Gastroesophageal sphincter (tissue), 4 donors: Measurements from ENCODE around the gene SNX1. TPM values are rescaled to one million over a fixed set of nuclear protein-coding genes. Genes with fewer than 3 reads are reported as not detected.

Experiments used
- ATAC-seq: fragments of 150-250 bp; one replicate; pipeline ENCODE4 v1.9.1; 2016; ENCODE audit warnings: mild to moderate bottlenecking, moderate library complexity
- H3K27ac ChIP-seq, 4 donors: fragments of 200-600 bp; sonication (generic) in 3 of 4; 1 replicate in 3 of 4; 2 replicates in 1 of 4; pipeline ENCODE4 v1.5.1; 2016 to 2019
- H3K27me3 ChIP-seq: fragments of 200-600 bp; sonication (generic); one replicate; pipeline ENCODE4 v1.5.1; 2019
- H3K36me3 ChIP-seq, 2 donors: fragments of 200-600 bp; sonication (generic); one replicate each; pipeline ENCODE4 v1.5.1; 2019; ENCODE audit warnings: control low read depth in 1 of 2
- H3K4me1 ChIP-seq, 3 donors: fragments of 200-600 bp; sonication (generic); 1 replicate in 2 of 3; 2 replicates in 1 of 3; pipeline ENCODE4 v1.5.1; 2016 to 2019; ENCODE audit warnings: control low read depth in 2 of 3
- H3K4me3 ChIP-seq, 2 donors: fragments of 200-600 bp; sonication (generic); one replicate each; pipeline ENCODE4 v1.5.1; 2019; ENCODE audit warnings: mild to moderate bottlenecking in 1 of 2, moderate library complexity in 1 of 2
- H3K9me3 ChIP-seq, 3 donors: fragments of 200-600 bp; sonication (generic); one replicate each; pipeline ENCODE4 v1.5.1; 2017 to 2019; ENCODE audit warnings: control low read depth in 2 of 3
- CTCF ChIP-seq, 4 experiments: fragments of 200-600 bp in 2 of 4; fragments of 450-650 bp in 2 of 4; sonication (generic) in 1 of 4; IDR thresholded peaks; one replicate each; pipeline ENCODE4 v1.5.1; 2017 to 2019; ENCODE audit warnings: antibody characterized with exemption in 4 of 4, mild to moderate bottlenecking in 2 of 4, moderate library complexity in 2 of 4
- EP300 ChIP-seq: sonication (generic); formaldehyde crosslinking; IDR thresholded peaks from one replicate; pipeline ENCODE4 v1.6.1; 2017; ENCODE audit warnings: antibody characterized with exemption, mild to moderate bottlenecking
- POLR2A ChIP-seq, 2 donors: fragments of 450-650 bp; IDR thresholded peaks; one replicate each; pipeline ENCODE4 v1.6.1; 2017; ENCODE audit warnings: antibody characterized with exemption in 2 of 2, mild to moderate bottlenecking in 2 of 2, moderate library complexity in 1 of 2
- POLR2AphosphoS5 ChIP-seq: sonication (generic); formaldehyde crosslinking; IDR thresholded peaks from one replicate; pipeline ENCODE4 v1.6.1; 2017; ENCODE audit warnings: antibody characterized with exemption
- WGBS, 2 donors: methylation state at CpG; one replicate each; pipeline ENCODE4 v1.1.5; 2018; ENCODE audit warnings: low coverage in 1 of 2; 5-methylcytosine and 5-hydroxymethylcytosine counted together
- total RNA-seq, 4 donors: library from RNA; depleted of rRNA; stranded (reverse); fragments of >200 nt; gene quantifications; one replicate each; pipeline ENCODE4 v1.1.0, GENCODE V29; 2016

The SNX1 gene
- total RNA-seq, 4 donors from 2014 or later: 67.9 to 103 (median 87.8) TPM

- no peak overlapping the region for H3K27ac ChIP-seq
- no peak for ATAC-seq
- no peak for TF ChIP-seq POLR2AphosphoS5
- TF ChIP-seq EP300: no peak
- TF ChIP-seq POLR2A (IDR thresholded peaks at IDR 0.05): no peak
- TF ChIP-seq CTCF (IDR thresholded peaks at IDR 0.05): no peak
- no peaks in the 10 kb centered on the region for H3K27me3 ChIP-seq
- WGBS, 2 donors: 20 to 64% methylated on average over 1 to 4 of the region's 4 CpGs
- peaks cover 0 to 12% of the 10 kb centered on the region in 2 donors for H3K36me3 ChIP-seq
- H3K4me3 ChIP-seq: no peak overlapping the region
- H3K4me1 ChIP-seq: peaks cover 0 to 35% (median 0%) of the 10 kb centered on the region in 3 donors
- no peaks in the 10 kb centered on the region for H3K9me3 ChIP-seq
These were observed 27.6 kb upstream of the SNX1 start for GRCh38 chr15:64068133-64068532.

GRCh38 chr15:64070106-64070505 is 25.7 kb upstream of the SNX1 start:
- H3K27ac ChIP-seq: peak overlapping the region in 1 of 4 donors; percentile 73
- no peaks in the 10 kb centered on the region for H3K9me3 ChIP-seq
- H3K4me1 ChIP-seq: peaks cover 0 to 35% (median 0%) of the 10 kb centered on the region in 3 donors
- no peaks in the 10 kb centered on the region for H3K27me3 ChIP-seq
- H3K36me3 ChIP-seq: peaks cover 0 to 31% of the 10 kb centered on the region in 2 donors
- no peak for TF ChIP-seq CTCF (IDR thresholded peaks at IDR 0.05)
- TF ChIP-seq EP300: no peak
- TF ChIP-seq POLR2AphosphoS5: no peak
- no peak for TF ChIP-seq POLR2A (IDR thresholded peaks at IDR 0.05)
- no peak overlapping the region for H3K4me3 ChIP-seq
- no peak for ATAC-seq
- WGBS, 2 donors: 94 to 96% methylated on average over 3 of the region's 3 CpGs

- Histone ChIP-seq H3K36me3 (peaks cover 0 to 36% of the 10 kb centered on the region in 2 donors), H3K27ac (peak overlapping the region; percentile 11 to 73 (median 62)), H3K4me1 (peaks cover 0 to 35% (median 0%) of the 10 kb centered on the region in 3 donors), H3K4me3 (no peak overlapping the region), H3K9me3 (no peaks in the 10 kb centered on the region), H3K27me3 (no peaks in the 10 kb centered on the region)
- TF ChIP-seq EP300 (no peak), CTCF (IDR thresholded peaks at IDR 0.05) (no peak), POLR2AphosphoS5 (no peak), POLR2A (IDR thresholded peaks at IDR 0.05) (no peak)
- ATAC-seq: peak; percentile 85
- 26 to 37% methylated on average over 3 to 4 of the region's 8 CpGs for WGBS, 2 donors
These were observed 24.6 kb upstream of the SNX1 start for GRCh38 chr15:64070965-64071851.

GRCh38 chr15:64071931-64072765 is 23.6 kb upstream of the SNX1 start:
- H3K27ac ChIP-seq: peak overlapping the region; percentile 11 to 73 (median 62)
- no peaks in the 10 kb centered on the region for H3K9me3 ChIP-seq
- no peak overlapping the region for H3K4me3 ChIP-seq
- no peaks in the 10 kb centered on the region for H3K27me3 ChIP-seq
- WGBS, 2 donors: 93 to 100% methylated on average over 1 to 2 of the region's 4 CpGs
- H3K4me1 ChIP-seq: peaks cover 0 to 35% (median 0%) of the 10 kb centered on the region in 3 donors
- TF ChIP-seq POLR2AphosphoS5 (no peak), CTCF (IDR thresholded peaks at IDR 0.05) (no peak), POLR2A (IDR thresholded peaks at IDR 0.05) (no peak), EP300 (no peak)
- no peak for ATAC-seq
- peaks cover 0 to 36% of the 10 kb centered on the region in 2 donors for H3K36me3 ChIP-seq
